Aorta (tissue), 5 donors: ENCODE measurements around the gene CHMP4A. TPM values are rescaled to one million over a fixed set of nuclear protein-coding genes. Genes with fewer than 3 reads are reported as not detected.
"Not testable (repeated sequence)": the region's sequence is repeated elsewhere in the genome, so short reads cannot be mapped to it uniquely, and the experiment has no call there.

Experiments used
- ATAC-seq: fragments of 200-7000 bp; cut with Tn5 transposase; one replicate; pipeline ENCODE4 v1.9.1; 2022; ENCODE audit warnings: moderate library complexity; ENCODE audit not compliant: low FRiP score
- DNase-seq, 2 donors: peaks; one replicate each; pipeline ENCODE4 v3.0.0-alpha.2; 2020
- H3K27ac ChIP-seq, 2 donors: one replicate each; pipeline ENCODE4 v1.5.1; 2013; ENCODE audit warnings: low read length in 2 of 2, mild to moderate bottlenecking in 2 of 2, moderate library complexity in 2 of 2, control low read depth in 1 of 2, inconsistent platforms in 1 of 2, low read depth in 1 of 2
- H3K27me3 ChIP-seq, 2 donors: one replicate each; pipeline ENCODE4 v1.6.1; 2013; ENCODE audit warnings: control low read depth in 1 of 2, low read length in 1 of 2, mild to moderate bottlenecking in 1 of 2, moderate library complexity in 1 of 2; ENCODE audit not compliant: insufficient read depth in 2 of 2, control insufficient read depth in 1 of 2
- H3K36me3 ChIP-seq, 2 donors: one replicate each; pipeline ENCODE4 v1.6.1; 2013; ENCODE audit warnings: control low read depth in 1 of 2, low read length in 1 of 2, mild to moderate bottlenecking in 1 of 2; ENCODE audit not compliant: insufficient read depth in 2 of 2, control insufficient read depth in 1 of 2
- H3K4me1 ChIP-seq, 2 donors: one replicate each; pipeline ENCODE4 v1.6.1; 2013; ENCODE audit warnings: low read length in 2 of 2, control low read depth in 1 of 2, mild to moderate bottlenecking in 1 of 2, moderate library complexity in 1 of 2; ENCODE audit not compliant: insufficient read depth in 2 of 2, control insufficient read depth in 1 of 2
- H3K4me3 ChIP-seq, 2 donors: one replicate each; pipeline ENCODE4 v1.5.1; 2013; ENCODE audit warnings: low read length in 2 of 2, control low read depth in 1 of 2, mild to moderate bottlenecking in 1 of 2
- H3K9me3 ChIP-seq: one replicate; pipeline ENCODE4 v1.6.1; 2013; ENCODE audit warnings: mild to moderate bottlenecking, low read length; ENCODE audit not compliant: control insufficient read depth
- WGBS, 2 donors: extraction: QIAGEN DNeasy Blood & Tissue Kit; methylation state at CpG; one replicate each; pipeline ENCODE4 v1.1.7; 2013; 5-methylcytosine and 5-hydroxymethylcytosine counted together
- intact Hi-C, 2 donors: fragments of 100-400 bp; cut with DNase I; formaldehyde crosslinking; loops; one replicate each; pipeline versions ENCODE4 v1.14.2 to v1.15.0; 2022
- polyA plus RNA-seq, 2 donors: library from polyadenylated mRNA; stranded (reverse); fragments of 200-250 nt; gene quantifications; one replicate each; pipeline ENCODE4 v1.2.3, GENCODE V29; 2013
- total RNA-seq, 2 donors: library from RNA; stranded (reverse); fragmentation: NEBNext Ultra II Directional; extraction: Animal tissue kit (Norgen Biotek cat#: 25700); gene quantifications; one replicate each; pipeline ENCODE4 v1.2.1, GENCODE V29; 2021
- donor health status: healthy with polysubstance abuse.
- donor health status: Bipolar disorder and iron deficiency.
- donor health status: DM: no; HTN: no; CAD: no.
- donor health status: DM: no; HTN: no; CAD: no.
- donor health status: DM: yes; HTN: yes; CAD: no.

The CHMP4A gene
- total and polyA plus RNA-seq, 4 donors = 38.3 to 179 (median 88.1) TPM

- Histone ChIP-seq H3K27ac (peak within 1 kb of the TSS in 1 of 2 donors; percentile 93), H3K4me3 (peak within 1 kb of the TSS; percentile 60 to 61), H3K9me3 (no peaks in the 10 kb centered on the region), H3K36me3 (peaks cover 0 to 2% of the 10 kb centered on the region in 2 donors), H3K27me3 (no peaks in the 10 kb centered on the region), H3K4me1 (peaks cover 0 to 3% of the 10 kb centered on the region in 2 donors)
- DNase-seq (no peak), ATAC-seq (peak; percentile 72)
- WGBS, 2 donors = 3% methylated on average over 38 of the region's 38 CpGs
- intact Hi-C loops = loop anchor here (1.0 to 5.0 kb wide), 2 partner anchors 36 to 38 kb away; partner anchors contain the start of gene TM9SF1 (in 2 of the 2)
Observed at GRCh38 chr14:24232645-24233537, 19.6 kb upstream of the CHMP4A start, which contains the start of gene GMPR2. GMPR2 (plus strand) TSS chr14:24232929; CDS start chr14:24233254, 325 bp downstream.

- no peaks in the 10 kb centered on the region for H3K9me3 ChIP-seq
- ATAC-seq (peak; percentile 93), DNase-seq (peak; percentile 97)
- intact Hi-C loops = loop anchor here (1.0 to 5.0 kb wide), 2 partner anchors 35 to 37 kb away; partner anchors contain the start of gene TM9SF1 (in 2 of the 2)
- peak within 1 kb of the TSS; percentile 60 to 61 for H3K4me3 ChIP-seq
- peak within 1 kb of the TSS in 1 of 2 donors; percentile 93 for H3K27ac ChIP-seq
- peaks cover 0 to under 1% of the 10 kb centered on the region in 2 donors for H3K36me3 ChIP-seq
- H3K27me3 ChIP-seq = no peaks in the 10 kb centered on the region
- peaks cover 0 to 3% of the 10 kb centered on the region in 2 donors for H3K4me1 ChIP-seq
- 0% methylated on average over 30 of the region's 30 CpGs for WGBS, 2 donors
Observed at GRCh38 chr14:24232121-24232644, 18.9 kb upstream of the CHMP4A start, which contains the start of gene NEDD8. NEDD8 (minus strand) TSS chr14:24232367; CDS start chr14:24232267, 100 bp downstream.

GRCh38 chr14:24231263-24232120, 18.2 kb upstream of the CHMP4A start:
- no peaks in the 10 kb centered on the region for H3K36me3 ChIP-seq
- 10 to 11% methylated on average over 23 of the region's 23 CpGs for WGBS, 2 donors
- no peak for ATAC-seq
- peak overlapping the region; percentile 60 to 61 for H3K4me3 ChIP-seq
- intact Hi-C loops = loop anchor here (1.0 to 5.0 kb wide), 2 partner anchors 34 to 36 kb away; partner anchors contain the start of gene TM9SF1 (in 2 of the 2)
- no peaks in the 10 kb centered on the region for H3K9me3 ChIP-seq
- DNase-seq = no peak
- peak overlapping the region in 1 of 2 donors; percentile 46 for H3K27ac ChIP-seq
- H3K4me1 ChIP-seq = peaks cover 0 to 3% of the 10 kb centered on the region in 2 donors
- no peaks in the 10 kb centered on the region for H3K27me3 ChIP-seq

GRCh38 chr14:24228902-24229301, 15.6 kb upstream of the CHMP4A start:
- no peaks in the 10 kb centered on the region for H3K36me3 ChIP-seq
- intact Hi-C loops = no loop called here
- no peak overlapping the region for H3K27ac ChIP-seq
- DNase-seq (no peak), ATAC-seq (no peak)
- no peaks in the 10 kb centered on the region for H3K27me3 ChIP-seq
- no peak overlapping the region for H3K4me3 ChIP-seq
- WGBS, 2 donors = 0 to 2% methylated on average over 1 of the region's 1 CpG
- H3K9me3 ChIP-seq = no peaks in the 10 kb centered on the region
- H3K4me1 ChIP-seq = peaks cover 0 to 3% of the 10 kb centered on the region in 2 donors

- no peak for ATAC-seq
- H3K36me3 ChIP-seq = no peaks in the 10 kb centered on the region
- intact Hi-C loops = no loop called here
- no peaks in the 10 kb centered on the region for H3K9me3 ChIP-seq
- H3K27ac ChIP-seq = no peak overlapping the region
- no peak for DNase-seq
- H3K4me3 ChIP-seq = no peak overlapping the region
- 58 to 63% methylated on average over 1 of the region's 1 CpG for WGBS, 2 donors
- H3K27me3 ChIP-seq = no peaks in the 10 kb centered on the region
- no peaks in the 10 kb centered on the region for H3K4me1 ChIP-seq
Observed at GRCh38 chr14:24226473-24226872, 13.2 kb upstream of the CHMP4A start.

- WGBS, 2 donors = 82 to 85% methylated on average over 7 of the region's 7 CpGs
- DNase-seq (no peak), ATAC-seq (no peak)
- Histone ChIP-seq H3K27ac (no peak overlapping the region), H3K27me3 (no peaks in the 10 kb centered on the region), H3K36me3 (no peaks in the 10 kb centered on the region), H3K4me3 (no peak overlapping the region), H3K4me1 (no peaks in the 10 kb centered on the region), H3K9me3 (no peaks in the 10 kb centered on the region)
- intact Hi-C loops = no loop called here
Observed at GRCh38 chr14:24224618-24225071, 11.4 kb upstream of the CHMP4A start.

- DNase-seq, H3K4me3 ChIP-seq, H3K27ac ChIP-seq, H3K9me3 ChIP-seq, H3K27me3 ChIP-seq, H3K36me3 ChIP-seq, intact Hi-C loops, H3K4me1 ChIP-seq, ATAC-seq: not testable (repeated sequence)
- WGBS, 2 donors = 97% methylated on average over 4 of the region's 4 CpGs
Observed at GRCh38 chr14:24222987-24223386, 9.7 kb upstream of the CHMP4A start.

GRCh38 chr14:24219521-24219920, 6.2 kb upstream of the CHMP4A start:
- no peaks in the 10 kb centered on the region for H3K4me1 ChIP-seq
- H3K27me3 ChIP-seq = no peaks in the 10 kb centered on the region
- intact Hi-C loops = no loop called here
- no peak overlapping the region for H3K27ac ChIP-seq
- ATAC-seq (no peak), DNase-seq (no peak)
- no peak overlapping the region for H3K4me3 ChIP-seq
- H3K9me3 ChIP-seq = no peaks in the 10 kb centered on the region
- no peaks in the 10 kb centered on the region for H3K36me3 ChIP-seq
- 57% methylated on average over 3 of the region's 3 CpGs for WGBS, 2 donors
